Liver (tissue), 9 donors: ENCODE results near the gene PDZD8. TPM values are rescaled to one million over a fixed set of nuclear protein-coding genes. Genes with fewer than 3 reads are reported as not detected.

ENCODE experiments used
- DNase-seq: peaks from one replicate; pipeline ENCODE4 v3.0.0-alpha.2; 2017; ENCODE audit warnings: low spot score
- H3K27ac ChIP-seq, 2 donors: one replicate each; pipeline ENCODE4 v1.7.0; 2013; ENCODE audit warnings: inconsistent platforms in 2 of 2, low read length in 2 of 2, control low read depth in 1 of 2, low read depth in 1 of 2, mild to moderate bottlenecking in 1 of 2
- H3K27me3 ChIP-seq, 4 donors: one replicate each; pipeline versions ENCODE4 v1.6.1 to v1.7.0; 2013; ENCODE audit warnings: low read length in 3 of 4, inconsistent platforms in 1 of 4, mild to moderate bottlenecking in 1 of 4, moderate library complexity in 1 of 4; ENCODE audit not compliant: control insufficient read depth in 4 of 4, insufficient read depth in 4 of 4
- H3K36me3 ChIP-seq, 4 donors: one replicate each; pipeline versions ENCODE4 v1.6.1 to v1.7.0; 2013; ENCODE audit warnings: low read length in 3 of 4, mild to moderate bottlenecking in 3 of 4, low read depth in 1 of 4, moderate library complexity in 1 of 4; ENCODE audit not compliant: control insufficient read depth in 4 of 4, insufficient read depth in 3 of 4
- H3K4me1 ChIP-seq, 4 donors: one replicate each; pipeline versions ENCODE4 v1.6.1 to v1.7.0; 2013; ENCODE audit warnings: low read length in 3 of 4, mild to moderate bottlenecking in 3 of 4, moderate library complexity in 1 of 4; ENCODE audit not compliant: control insufficient read depth in 4 of 4, insufficient read depth in 4 of 4
- H3K4me3 ChIP-seq, 3 donors: one replicate each; pipeline versions ENCODE4 v1.6.1 to v1.7.0; 2013; ENCODE audit warnings: low read length in 3 of 3, control low read depth in 1 of 3, low read depth in 1 of 3, mild to moderate bottlenecking in 1 of 3
- H3K9ac ChIP-seq, 2 donors: one replicate each; pipeline ENCODE4 v1.7.0; 2013; ENCODE audit warnings: low read length in 2 of 2, mild to moderate bottlenecking in 2 of 2, moderate library complexity in 2 of 2, control low read depth in 1 of 2, low read depth in 1 of 2
- H3K9me3 ChIP-seq, 4 donors: one replicate each; pipeline versions ENCODE4 v1.6.1 to v1.7.0; 2013; ENCODE audit warnings: low read length in 3 of 4; ENCODE audit not compliant: control insufficient read depth in 4 of 4
- EGR1 ChIP-seq, 2 donors: IDR thresholded peaks; 2 replicates each; pipeline ENCODE4 v1.6.1; 2016 to 2018; ENCODE audit warnings: antibody characterized with exemption in 2 of 2, low read depth in 2 of 2
- FOXA1 ChIP-seq: IDR thresholded peaks from 2 replicates; pipeline ENCODE4 v1.6.1; 2016; ENCODE audit warnings: antibody characterized with exemption
- FOXA2 ChIP-seq: IDR thresholded peaks from 2 replicates; pipeline ENCODE4 v1.6.1; 2016; ENCODE audit warnings: antibody characterized with exemption
- GABPA ChIP-seq, 2 donors: IDR thresholded peaks in 1 of 2; conservative IDR thresholded peaks in 1 of 2; 2 replicates each; pipeline ENCODE4 v1.6.1; 2016; ENCODE audit warnings: antibody characterized with exemption in 2 of 2, mild to moderate bottlenecking in 1 of 2, moderate library complexity in 1 of 2
- HNF4A ChIP-seq, 2 donors: conservative IDR thresholded peaks; 2 replicates each; pipeline ENCODE4 v1.6.1; 2016; ENCODE audit warnings: antibody characterized with exemption in 2 of 2, mild to moderate bottlenecking in 2 of 2
- HNF4G ChIP-seq: IDR thresholded peaks from 2 replicates; pipeline ENCODE4 v1.6.1; 2016; ENCODE audit warnings: antibody characterized with exemption
- JUND ChIP-seq, 2 donors: IDR thresholded peaks; 2 replicates each; pipeline ENCODE4 v1.6.1; 2016; ENCODE audit warnings: antibody characterized with exemption in 2 of 2
- NR2F2 ChIP-seq: IDR thresholded peaks from 2 replicates; pipeline ENCODE4 v1.6.1; 2016; ENCODE audit warnings: antibody characterized with exemption
- RAD21 ChIP-seq, 2 donors: IDR thresholded peaks; 2 replicates each; pipeline ENCODE4 v1.6.1; 2016; ENCODE audit warnings: antibody characterized with exemption in 2 of 2, mild to moderate bottlenecking in 2 of 2
- RXRA ChIP-seq, 2 donors: IDR thresholded peaks; 2 replicates each; pipeline ENCODE4 v1.6.1; 2017 to 2018; ENCODE audit warnings: antibody characterized with exemption in 2 of 2, mild to moderate bottlenecking in 1 of 2
- SP1 ChIP-seq: IDR thresholded peaks from 2 replicates; pipeline ENCODE4 v1.6.1; 2018; ENCODE audit warnings: antibody characterized with exemption, mild to moderate bottlenecking
- TAF1 ChIP-seq: conservative IDR thresholded peaks from 2 replicates; pipeline ENCODE4 v1.6.1; 2016; ENCODE audit warnings: antibody characterized with exemption, mild to moderate bottlenecking
- YY1 ChIP-seq: IDR thresholded peaks from 2 replicates; pipeline ENCODE4 v1.6.1; 2016; ENCODE audit warnings: antibody characterized with exemption, mild to moderate bottlenecking
- whole genome bisulfite sequencing: extraction: QIAGEN DNeasy Blood & Tissue Kit; methylation state at CpG from one replicate; pipeline ENCODE4 v1.1.7; 2013; 5-methylcytosine and 5-hydroxymethylcytosine counted together
- polyA plus RNA-seq, 2 donors: library from polyadenylated mRNA; stranded (reverse) in 1 of 2; unstranded in 1 of 2; fragments of 200-250 nt in 1 of 2; fragments of >200 nt in 1 of 2; fragmentation: Nextera tagmentation in 1 of 2; extraction: Ambion mirVana in 1 of 2; gene quantifications; one replicate each; pipeline versions ENCODE4 v1.2.1 to v1.2.3, GENCODE V29; 2013 to 2015
- total RNA-seq, 2 donors: library from RNA; depleted of rRNA; stranded (reverse); fragments of >200 nt; gene quantifications; one replicate each; pipeline ENCODE4 v1.2.3, GENCODE V29; 2014
- TF ChIP-seq, protein P1 (sequence below): fragments of 150-350 bp; IDR thresholded peaks from 2 replicates; pipeline ENCODE4 v1.5.1; 2017; ENCODE audit warnings: improper control_type of control experiment, low read depth, low read length; ENCODE audit not compliant: missing input control
- TF ChIP-seq, protein P2 (sequence below): IDR thresholded peaks from 2 replicates; pipeline ENCODE4 v1.6.1; 2016; ENCODE audit warnings: antibody characterized with exemption
- TF ChIP-seq, protein P3 (sequence below): IDR thresholded peaks from 2 replicates; pipeline ENCODE4 v1.6.1; 2016; ENCODE audit warnings: antibody characterized with exemption, mild to moderate bottlenecking
- TF ChIP-seq, protein P4 (sequence below): IDR thresholded peaks from 2 replicates; pipeline ENCODE4 v1.6.1; 2016; ENCODE audit warnings: antibody characterized with exemption
- TF ChIP-seq, protein P5 (sequence below): IDR thresholded peaks from 2 replicates; pipeline ENCODE4 v1.6.1; 2016; ENCODE audit warnings: antibody characterized with exemption
- donor health status: healthy.
- donor health status: healthy.
- donor health status: healthy.
- donor health status: healthy.
- donor health status: healthy.

Gene PDZD8
- total and polyA plus RNA-seq, 4 donors = 9.3 to 38.9 (median 15.1) TPM

DNA sequence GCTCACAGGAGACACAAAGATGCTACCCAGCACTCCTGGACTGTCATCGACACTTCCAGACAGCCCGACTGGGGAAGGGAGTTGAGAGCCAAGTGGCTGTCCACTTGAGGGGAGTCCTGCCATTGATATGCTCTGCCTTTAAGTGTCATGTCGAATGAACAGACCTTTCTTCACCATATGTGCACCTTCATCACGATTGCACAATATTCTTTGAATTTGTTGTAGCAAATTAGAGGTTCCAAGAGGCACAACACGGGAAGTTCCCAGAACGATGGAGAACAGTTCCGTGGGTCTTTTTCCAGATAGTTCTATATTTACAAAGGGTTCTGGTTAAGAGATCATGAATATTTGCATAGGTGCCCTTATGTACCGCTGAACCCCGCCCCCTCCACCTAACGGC lies 118.3 kb downstream of the PDZD8 start:
- Histone ChIP-seq H3K36me3 (no peaks in the 10 kb centered on the region), H3K4me3 (no peak overlapping the region), H3K27me3 (no peaks in the 10 kb centered on the region), H3K9me3 (no peaks in the 10 kb centered on the region), H3K9ac (no peak overlapping the region), H3K27ac (no peak overlapping the region), H3K4me1 (no peaks in the 10 kb centered on the region)
- 76% methylated on average over 10 of the region's 10 CpGs for WGBS
- TF ChIP-seq HNF4G = no peak
- TF ChIP-seq, protein P1, sequence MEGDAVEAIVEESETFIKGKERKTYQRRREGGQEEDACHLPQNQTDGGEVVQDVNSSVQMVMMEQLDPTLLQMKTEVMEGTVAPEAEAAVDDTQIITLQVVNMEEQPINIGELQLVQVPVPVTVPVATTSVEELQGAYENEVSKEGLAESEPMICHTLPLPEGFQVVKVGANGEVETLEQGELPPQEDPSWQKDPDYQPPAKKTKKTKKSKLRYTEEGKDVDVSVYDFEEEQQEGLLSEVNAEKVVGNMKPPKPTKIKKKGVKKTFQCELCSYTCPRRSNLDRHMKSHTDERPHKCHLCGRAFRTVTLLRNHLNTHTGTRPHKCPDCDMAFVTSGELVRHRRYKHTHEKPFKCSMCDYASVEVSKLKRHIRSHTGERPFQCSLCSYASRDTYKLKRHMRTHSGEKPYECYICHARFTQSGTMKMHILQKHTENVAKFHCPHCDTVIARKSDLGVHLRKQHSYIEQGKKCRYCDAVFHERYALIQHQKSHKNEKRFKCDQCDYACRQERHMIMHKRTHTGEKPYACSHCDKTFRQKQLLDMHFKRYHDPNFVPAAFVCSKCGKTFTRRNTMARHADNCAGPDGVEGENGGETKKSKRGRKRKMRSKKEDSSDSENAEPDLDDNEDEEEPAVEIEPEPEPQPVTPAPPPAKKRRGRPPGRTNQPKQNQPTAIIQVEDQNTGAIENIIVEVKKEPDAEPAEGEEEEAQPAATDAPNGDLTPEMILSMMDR = no peak
- TF ChIP-seq HNF4A (conservative IDR thresholded peaks at IDR 0.05) = no peak
- TF ChIP-seq NR2F2 = no peak
- TF ChIP-seq FOXA1 = no peak
- no peak for TF ChIP-seq FOXA2
- TF ChIP-seq, protein P2, sequence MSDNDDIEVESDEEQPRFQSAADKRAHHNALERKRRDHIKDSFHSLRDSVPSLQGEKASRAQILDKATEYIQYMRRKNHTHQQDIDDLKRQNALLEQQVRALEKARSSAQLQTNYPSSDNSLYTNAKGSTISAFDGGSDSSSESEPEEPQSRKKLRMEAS = no peak
- TF ChIP-seq RXRA (IDR thresholded peaks at IDR 0.05) = no peak
- no peak for TF ChIP-seq EGR1 (IDR thresholded peaks at IDR 0.05; ENCODE audit: low read depth in 2 of 2)
- no peak for TF ChIP-seq YY1
- no peak for TF ChIP-seq RAD21 (IDR thresholded peaks at IDR 0.05)
- TF ChIP-seq, protein P3, sequence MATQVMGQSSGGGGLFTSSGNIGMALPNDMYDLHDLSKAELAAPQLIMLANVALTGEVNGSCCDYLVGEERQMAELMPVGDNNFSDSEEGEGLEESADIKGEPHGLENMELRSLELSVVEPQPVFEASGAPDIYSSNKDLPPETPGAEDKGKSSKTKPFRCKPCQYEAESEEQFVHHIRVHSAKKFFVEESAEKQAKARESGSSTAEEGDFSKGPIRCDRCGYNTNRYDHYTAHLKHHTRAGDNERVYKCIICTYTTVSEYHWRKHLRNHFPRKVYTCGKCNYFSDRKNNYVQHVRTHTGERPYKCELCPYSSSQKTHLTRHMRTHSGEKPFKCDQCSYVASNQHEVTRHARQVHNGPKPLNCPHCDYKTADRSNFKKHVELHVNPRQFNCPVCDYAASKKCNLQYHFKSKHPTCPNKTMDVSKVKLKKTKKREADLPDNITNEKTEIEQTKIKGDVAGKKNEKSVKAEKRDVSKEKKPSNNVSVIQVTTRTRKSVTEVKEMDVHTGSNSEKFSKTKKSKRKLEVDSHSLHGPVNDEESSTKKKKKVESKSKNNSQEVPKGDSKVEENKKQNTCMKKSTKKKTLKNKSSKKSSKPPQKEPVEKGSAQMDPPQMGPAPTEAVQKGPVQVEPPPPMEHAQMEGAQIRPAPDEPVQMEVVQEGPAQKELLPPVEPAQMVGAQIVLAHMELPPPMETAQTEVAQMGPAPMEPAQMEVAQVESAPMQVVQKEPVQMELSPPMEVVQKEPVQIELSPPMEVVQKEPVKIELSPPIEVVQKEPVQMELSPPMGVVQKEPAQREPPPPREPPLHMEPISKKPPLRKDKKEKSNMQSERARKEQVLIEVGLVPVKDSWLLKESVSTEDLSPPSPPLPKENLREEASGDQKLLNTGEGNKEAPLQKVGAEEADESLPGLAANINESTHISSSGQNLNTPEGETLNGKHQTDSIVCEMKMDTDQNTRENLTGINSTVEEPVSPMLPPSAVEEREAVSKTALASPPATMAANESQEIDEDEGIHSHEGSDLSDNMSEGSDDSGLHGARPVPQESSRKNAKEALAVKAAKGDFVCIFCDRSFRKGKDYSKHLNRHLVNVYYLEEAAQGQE = no peak
- TF ChIP-seq SP1 = no peak
- TF ChIP-seq JUND (IDR thresholded peaks at IDR 0.05) = no peak
- TF ChIP-seq, protein P4, sequence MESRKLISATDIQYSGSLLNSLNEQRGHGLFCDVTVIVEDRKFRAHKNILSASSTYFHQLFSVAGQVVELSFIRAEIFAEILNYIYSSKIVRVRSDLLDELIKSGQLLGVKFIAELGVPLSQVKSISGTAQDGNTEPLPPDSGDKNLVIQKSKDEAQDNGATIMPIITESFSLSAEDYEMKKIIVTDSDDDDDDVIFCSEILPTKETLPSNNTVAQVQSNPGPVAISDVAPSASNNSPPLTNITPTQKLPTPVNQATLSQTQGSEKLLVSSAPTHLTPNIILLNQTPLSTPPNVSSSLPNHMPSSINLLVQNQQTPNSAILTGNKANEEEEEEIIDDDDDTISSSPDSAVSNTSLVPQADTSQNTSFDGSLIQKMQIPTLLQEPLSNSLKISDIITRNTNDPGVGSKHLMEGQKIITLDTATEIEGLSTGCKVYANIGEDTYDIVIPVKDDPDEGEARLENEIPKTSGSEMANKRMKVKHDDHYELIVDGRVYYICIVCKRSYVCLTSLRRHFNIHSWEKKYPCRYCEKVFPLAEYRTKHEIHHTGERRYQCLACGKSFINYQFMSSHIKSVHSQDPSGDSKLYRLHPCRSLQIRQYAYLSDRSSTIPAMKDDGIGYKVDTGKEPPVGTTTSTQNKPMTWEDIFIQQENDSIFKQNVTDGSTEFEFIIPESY = no peak
- no peak for TF ChIP-seq TAF1
- TF ChIP-seq, protein P5, sequence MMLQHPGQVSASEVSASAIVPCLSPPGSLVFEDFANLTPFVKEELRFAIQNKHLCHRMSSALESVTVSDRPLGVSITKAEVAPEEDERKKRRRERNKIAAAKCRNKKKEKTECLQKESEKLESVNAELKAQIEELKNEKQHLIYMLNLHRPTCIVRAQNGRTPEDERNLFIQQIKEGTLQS = no peak
- TF ChIP-seq GABPA (IDR thresholded peaks at IDR 0.05 in 1 of 2, conservative IDR thresholded peaks at IDR 0.05 in 1 of 2) = no peak
- DNase-seq = no peak
